GM23338 (cell line): ENCODE measurements around the gene LRMDA. TPM values are rescaled to one million over a fixed set of nuclear protein-coding genes. Genes with fewer than 3 reads are reported as not detected.

ENCODE experiments used
- ATAC-seq: fragments of 200-7000 bp; cut with Tn5 transposase; 3 replicates; pipeline ENCODE4 v1.9.1; 2020
- DNase-seq: peaks from one replicate; pipeline ENCODE4 v3.0.0-alpha.2; 2015; ENCODE audit warnings: low spot score
- H2AFZ ChIP-seq: fragments of 200-600 bp; sonication (generic); 2 replicates; pipeline ENCODE4 v1.8.0; 2016; ENCODE audit warnings: antibody characterized with exemption, mild to moderate bottlenecking, moderate library complexity
- H3F3A ChIP-seq: fragments of 200-600 bp; sonication (generic); replicated peaks from 2 replicates; pipeline ENCODE4 v1.8.0; 2017; ENCODE audit warnings: antibody characterized with exemption, mixed run types, low read depth
- H3K27ac ChIP-seq: fragments of 200-600 bp; sonication (generic); 2 replicates; pipeline ENCODE4 v1.6.1; 2016; ENCODE audit warnings: low read depth
- H3K27me3 ChIP-seq: fragments of 200-600 bp; sonication (generic); 2 replicates; pipeline ENCODE4 v1.8.0; 2016; ENCODE audit warnings: mild to moderate bottlenecking, mixed run types, moderate library complexity; ENCODE audit not compliant: insufficient read depth
- H3K36me3 ChIP-seq: fragments of 200-600 bp; sonication (generic); 2 replicates; pipeline ENCODE4 v1.8.0; 2016; ENCODE audit warnings: mild to moderate bottlenecking; ENCODE audit not compliant: insufficient read depth
- H3K4me1 ChIP-seq: fragments of 200-600 bp; sonication (generic); 2 replicates; pipeline ENCODE4 v1.8.0; 2016; ENCODE audit warnings: mild to moderate bottlenecking, moderate library complexity; ENCODE audit not compliant: insufficient read depth
- H3K4me2 ChIP-seq: fragments of 200-600 bp; sonication (generic); 2 replicates; pipeline ENCODE4 v1.7.1; 2017; ENCODE audit warnings: mixed run types
- H3K4me3 ChIP-seq: fragments of 200-600 bp; sonication (generic); 2 replicates; pipeline ENCODE4 v1.6.1; 2016; ENCODE audit warnings: mixed run types
- H3K79me2 ChIP-seq: fragments of 200-600 bp; sonication (generic); replicated peaks from 2 replicates; pipeline ENCODE4 v1.8.0; 2017; ENCODE audit warnings: mild to moderate bottlenecking; ENCODE audit not compliant: insufficient read depth
- H3K9me2 ChIP-seq: fragments of 200-600 bp; sonication (generic); 2 replicates; pipeline ENCODE4 v1.8.0; 2017; ENCODE audit not compliant: insufficient read depth
- H4K20me1 ChIP-seq: fragments of 200-600 bp; sonication (generic); replicated peaks from 2 replicates; pipeline ENCODE4 v1.8.0; 2017; ENCODE audit warnings: mild to moderate bottlenecking; ENCODE audit not compliant: insufficient read depth
- H3K27ac Mint-ChIP-seq: 2 replicates; pipeline ENCODE4 v1.8.0; 2020; ENCODE audit warnings: inconsistent platforms, mild to moderate bottlenecking, moderate library complexity, mixed read lengths
- H3K27me3 Mint-ChIP-seq: 3 replicates; pipeline ENCODE4 v1.8.0; 2022; ENCODE audit warnings: low read depth, mild to moderate bottlenecking, moderate library complexity, mixed read lengths, inconsistent platforms; ENCODE audit not compliant: insufficient read depth, poor library complexity
- H3K36me3 Mint-ChIP-seq: 3 replicates; pipeline ENCODE4 v1.8.0; 2021; ENCODE audit warnings: low read depth, mild to moderate bottlenecking, inconsistent platforms, moderate library complexity, mixed read lengths
- H3K4me1 Mint-ChIP-seq: 3 replicates; pipeline ENCODE4 v1.8.0; 2020; ENCODE audit warnings: mild to moderate bottlenecking, inconsistent platforms, mixed read lengths
- H3K4me3 Mint-ChIP-seq: 3 replicates; pipeline ENCODE4 v1.8.0; 2021; ENCODE audit warnings: moderate library complexity, mild to moderate bottlenecking, inconsistent platforms, mixed read lengths
- H3K9me3 Mint-ChIP-seq: 3 replicates; pipeline ENCODE4 v1.8.0; 2020; ENCODE audit warnings: moderate library complexity, mild to moderate bottlenecking, inconsistent platforms, mixed read lengths
- CREB1 ChIP-seq: fragments of 250-450 bp; sonication (Bioruptor Pico); IDR thresholded peaks from 2 replicates; pipeline ENCODE4 v1.5.0; 2020; ENCODE audit warnings: low read depth, mild to moderate bottlenecking, moderate library complexity
- CTCF ChIP-seq, 2 experiments: fragments of 200-600 bp in 1 of 2; sonication (generic) in 1 of 2; conservative IDR thresholded peaks; 2 replicates each; pipeline versions ENCODE4 v1.5.1 to v1.6.1; 2016 to 2017; ENCODE audit warnings: antibody characterized with exemption in 2 of 2, low read depth in 2 of 2, mild to moderate bottlenecking in 2 of 2, moderate library complexity in 1 of 2
- ETS1 ChIP-seq: IDR thresholded peaks from 2 replicates; pipeline ENCODE4 v1.6.1; 2016; ENCODE audit warnings: antibody characterized with exemption
- EZH2phosphoT487 ChIP-seq: fragments of 200-600 bp; sonication (generic); IDR thresholded peaks from one replicate; pipeline ENCODE4 v1.8.1; 2018; ENCODE audit warnings: antibody characterized with exemption; ENCODE audit not compliant: unreplicated experiment
- JUNB ChIP-seq: IDR thresholded peaks from one replicate; pipeline ENCODE4 v1.6.1; 2016; ENCODE audit warnings: antibody characterized with exemption; ENCODE audit not compliant: unreplicated experiment
- POLR2AphosphoS5 ChIP-seq: IDR thresholded peaks from 2 replicates; pipeline ENCODE4 v1.6.1; 2016; ENCODE audit warnings: antibody characterized with exemption, low read depth
- REST ChIP-seq: IDR thresholded peaks from one replicate; pipeline ENCODE4 v1.6.1; 2018; ENCODE audit warnings: antibody characterized with exemption; ENCODE audit not compliant: unreplicated experiment
- STAT1 ChIP-seq: IDR thresholded peaks from one replicate; pipeline ENCODE4 v1.6.1; 2016; ENCODE audit warnings: antibody characterized with exemption; ENCODE audit not compliant: unreplicated experiment
- ZNF114 ChIP-seq: fragments of 250-450 bp; sonication (Bioruptor Pico); IDR thresholded peaks from 2 replicates; pipeline ENCODE4 v1.5.0; 2020; ENCODE audit warnings: mild to moderate bottlenecking, moderate library complexity
- ZNF331 ChIP-seq: fragments of 250-450 bp; sonication (Bioruptor Pico); IDR thresholded peaks from 2 replicates; pipeline ENCODE4 v1.5.0; 2020; ENCODE audit warnings: low read depth, mild to moderate bottlenecking, moderate library complexity
- ZNF462 ChIP-seq: fragments of 250-450 bp; sonication (Bioruptor Pico); IDR thresholded peaks from 2 replicates; pipeline ENCODE4 v1.5.0; 2020; ENCODE audit warnings: mild to moderate bottlenecking, moderate library complexity
- polyA plus RNA-seq: library from polyadenylated mRNA; unstranded; fragments of >200 nt; fragmentation: Nextera tagmentation; extraction: Ambion mirVana; gene quantifications from 2 replicates; pipeline ENCODE4 v1.2.1, GENCODE V29; 2016
- total RNA-seq: library from RNA; depleted of rRNA; stranded (reverse); fragments of >200 nt; shearing (Covaris generic); gene quantifications from 2 replicates; pipeline ENCODE4 v1.2.3, GENCODE V29; 2014

The LRMDA gene
- total and polyA plus RNA-seq, 2 experiments from 2014 or later = 0.90 to 1.8 TPM

GRCh38 chr10:76299501-76299900, 868.1 kb downstream of the LRMDA start:
- Mint-ChIP-seq H3K27me3 (peaks cover 7% of the 10 kb centered on the region), H3K36me3 (no peaks in the 10 kb centered on the region), H3K4me3 (no peak overlapping the region), H3K9me3 (peaks cover 3% of the 10 kb centered on the region; the same call in 1 of the 3 replicates), H3K4me1 (peaks cover 42% of the 10 kb centered on the region), H3K27ac (no peak overlapping the region)
- Histone ChIP-seq H3K4me3 (no peak overlapping the region), H4K20me1 (no peaks in the 10 kb centered on the region), H3K79me2 (no peaks in the 10 kb centered on the region), H3K4me1 (no peaks in the 10 kb centered on the region; the same call in 1 of the 2 replicates), H3K4me2 (no peak overlapping the region), H3K27me3 (no peaks in the 10 kb centered on the region), H3K36me3 (no peaks in the 10 kb centered on the region), H3K9me2 (peaks cover 11% of the 10 kb centered on the region; the same call in 1 of the 2 replicates), H3F3A (no peaks in the 10 kb centered on the region), H2AFZ (no peak overlapping the region), H3K27ac (no peak overlapping the region)
- no peak for DNase-seq
- ATAC-seq = no peak
- no peak for TF ChIP-seq CREB1 (CRISPR knock-in tag)
- no peak for TF ChIP-seq POLR2AphosphoS5
- no peak for TF ChIP-seq REST
- TF ChIP-seq ETS1 = no peak
- TF ChIP-seq JUNB = no peak
- no peak for TF ChIP-seq EZH2phosphoT487
- TF ChIP-seq ZNF331 = no peak
- no peak for TF ChIP-seq STAT1
- no peak for TF ChIP-seq ZNF114 (CRISPR knock-in tag)
- no peak for TF ChIP-seq ZNF462
- no peak for TF ChIP-seq CTCF (conservative IDR thresholded peaks at IDR 0.05; ENCODE audit: low read depth in 2 of 2)
